Neural crest cell (in vitro differentiated cells): Measurements from ENCODE around the gene UCN. TPM values are rescaled to one million over a fixed set of nuclear protein-coding genes. Genes with fewer than 3 reads are reported as not detected.
A peak's percentile ranks its signal among the peaks of the same experiment; 100 is the strongest.

Experiments
- DNase-seq: peaks from one replicate; pipeline ENCODE4 v3.0.0; 2021; ENCODE audit warnings: low read depth, mixed read lengths, low spot score
- H3K27ac Mint-ChIP-seq: one replicate; pipeline ENCODE4 v1.8.0; 2021; ENCODE audit warnings: mild to moderate bottlenecking, mixed read lengths; ENCODE audit not compliant: unreplicated experiment
- H3K27me3 Mint-ChIP-seq: 2 replicates; pipeline ENCODE4 v1.8.0; 2021; ENCODE audit warnings: low read depth, mild to moderate bottlenecking, mixed read lengths
- H3K36me3 Mint-ChIP-seq: 2 replicates; pipeline ENCODE4 v1.8.0; 2021; ENCODE audit warnings: low read depth, mild to moderate bottlenecking, mixed read lengths
- H3K4me1 Mint-ChIP-seq: 2 replicates; pipeline ENCODE4 v1.8.0; 2021; ENCODE audit warnings: mixed read lengths
- H3K4me3 Mint-ChIP-seq: one replicate; pipeline ENCODE4 v1.8.0; 2021; ENCODE audit warnings: mild to moderate bottlenecking, mixed read lengths
- H3K9me3 Mint-ChIP-seq: 2 replicates; pipeline ENCODE4 v1.8.0; 2021; ENCODE audit warnings: mixed read lengths
- CTCF ChIP-seq: fragments of 200-600 bp; sonication (generic); conservative IDR thresholded peaks from 2 replicates; pipeline ENCODE4 v1.5.0; 2021; ENCODE audit warnings: antibody characterized with exemption, mild to moderate bottlenecking
- total RNA-seq: library from RNA; stranded (reverse); gene quantifications from 2 replicates; pipeline ENCODE4 v1.2.1, GENCODE V29; 2021

The UCN gene
- total RNA-seq, 1 donor from 2014 or later: 1.9 TPM

- Mint-ChIP-seq H3K4me1 (peaks cover 15% of the 10 kb centered on the region), H3K27ac (no peak overlapping the region), H3K9me3 (no peaks in the 10 kb centered on the region), H3K4me3 (peak overlapping the region; percentile 88), H3K36me3 (peaks cover 3% of the 10 kb centered on the region), H3K27me3 (peaks cover 31% of the 10 kb centered on the region)
- DNase-seq: no peak
- TF ChIP-seq CTCF: no peak
These were observed 44.7 kb downstream of the UCN start for GRCh38 chr2:27263287-27264252.

- Mint-ChIP-seq H3K27me3 (peaks cover 38% of the 10 kb centered on the region), H3K9me3 (no peaks in the 10 kb centered on the region), H3K4me3 (peak within 1 kb of the TSS; percentile 88), H3K27ac (no peak within 1 kb of the TSS), H3K36me3 (peaks cover 3% of the 10 kb centered on the region), H3K4me1 (peaks cover 15% of the 10 kb centered on the region)
- no peak for TF ChIP-seq CTCF
- peak; percentile 33 for DNase-seq
These were observed 45.6 kb downstream of the UCN start, which contains the start of gene SLC30A3 for GRCh38 chr2:27262379-27263286. TSS of gene SLC30A3 (minus strand) at chr2:27263047. CDS start at chr2:27262906, 141 bp downstream.

GRCh38 chr2:27261926-27262298 lies 46.3 kb downstream of the UCN start:
- H3K27ac Mint-ChIP-seq: no peak overlapping the region
- no peaks in the 10 kb centered on the region for H3K9me3 Mint-ChIP-seq
- peaks cover 3% of the 10 kb centered on the region for H3K36me3 Mint-ChIP-seq
- peaks cover 44% of the 10 kb centered on the region for H3K27me3 Mint-ChIP-seq
- TF ChIP-seq CTCF: no peak
- DNase-seq: no peak
- peak overlapping the region; percentile 77 for H3K4me3 Mint-ChIP-seq
- peaks cover 15% of the 10 kb centered on the region for H3K4me1 Mint-ChIP-seq

GRCh38 chr2:27261241-27261925 lies 46.9 kb downstream of the UCN start:
- H3K9me3 Mint-ChIP-seq: no peaks in the 10 kb centered on the region
- H3K27me3 Mint-ChIP-seq: peaks cover 50% of the 10 kb centered on the region
- H3K4me1 Mint-ChIP-seq: peaks cover 15% of the 10 kb centered on the region
- H3K36me3 Mint-ChIP-seq: peaks cover 3% of the 10 kb centered on the region
- peak overlapping the region; percentile 77 for H3K4me3 Mint-ChIP-seq
- no peak for DNase-seq
- no peak for TF ChIP-seq CTCF
- no peak overlapping the region for H3K27ac Mint-ChIP-seq

GRCh38 chr2:27258051-27258450 lies 50.2 kb downstream of the UCN start:
- H3K27ac Mint-ChIP-seq: no peak overlapping the region
- peaks cover 4% of the 10 kb centered on the region for H3K4me1 Mint-ChIP-seq
- H3K4me3 Mint-ChIP-seq: no peak overlapping the region
- no peak for TF ChIP-seq CTCF
- H3K9me3 Mint-ChIP-seq: no peaks in the 10 kb centered on the region
- DNase-seq: no peak
- no peaks in the 10 kb centered on the region for H3K36me3 Mint-ChIP-seq
- H3K27me3 Mint-ChIP-seq: peaks cover 67% of the 10 kb centered on the region
